Measurements from ENCODE around the gene TMEM145. TPM values are rescaled to one million over a fixed set of nuclear protein-coding genes. Genes with fewer than 3 reads are reported as not detected.

TMEM145 gene
- total and polyA plus RNA-seq, 9 of the 15 experiments (the other 6 are each of a cell fraction or from before 2014, with no cell fraction given): 0.80 to 5.5 (median 1.9) TPM; not detected in 3

DNA sequence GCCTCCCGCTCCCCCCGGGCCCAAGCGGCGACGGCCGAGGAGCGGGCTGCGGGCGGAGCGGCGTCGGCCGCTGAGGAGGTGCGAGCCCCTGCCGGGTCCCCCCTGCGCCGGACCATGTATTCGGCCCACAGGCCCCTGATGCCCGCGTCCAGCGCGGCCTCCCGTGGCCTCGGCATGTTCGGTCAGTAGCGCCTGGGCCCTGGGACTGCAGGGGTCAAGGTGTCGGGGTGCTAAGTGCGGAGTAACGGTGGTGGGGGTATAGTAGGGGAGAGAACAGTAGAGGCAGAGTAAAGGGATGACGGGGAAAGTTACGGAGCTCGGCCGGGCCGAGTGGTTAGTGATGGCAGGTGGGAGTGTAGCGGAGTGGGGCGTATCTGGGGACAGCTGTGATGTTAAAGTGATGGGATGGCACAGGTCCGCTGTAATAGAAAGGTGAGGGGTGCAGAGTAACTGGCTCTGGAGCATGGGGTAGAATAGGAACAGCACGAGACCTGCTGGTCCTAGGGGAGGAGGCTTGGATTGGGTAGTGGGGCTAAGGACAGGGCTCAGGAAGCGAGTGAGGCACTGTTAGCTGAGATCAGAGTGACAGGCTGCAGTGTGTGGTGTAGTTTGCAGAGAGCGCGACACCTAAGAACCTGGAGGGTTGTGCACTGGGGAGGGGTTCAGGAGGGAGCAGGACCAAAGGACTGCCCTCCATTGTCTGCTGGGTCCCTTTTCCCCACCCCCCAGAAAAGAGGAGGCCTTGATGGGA is 28.3 kb upstream of the TMEM145 start:
- H2AFZ ChIP-seq (ENCODE audit: low read depth, low read length): no peak overlapping the region
- peak overlapping the region; percentile 70 to 94 for H3K9ac ChIP-seq (ENCODE audit: insufficient read depth in 1 of 2, low read depth in 2 of 2, low read length in 2 of 2)
- intact Hi-C loops (cut with micrococcal nuclease) (no loop called here), in situ Hi-C loops (cut with MboI) (no loop called here)
- FAIRE-seq (peak; percentile 37), ATAC-seq (no peak), DNase-seq (ENCODE audit: extremely low read depth in 1 of 4, low spot score in 3 of 4) (peak in 1 of 4 experiments; percentile 43)
- H3K79me2 ChIP-seq (ENCODE audit: control insufficient read depth, insufficient read depth, low read length): peaks cover 59% of the 10 kb centered on the region
- TSS peak; percentile 41 for BruUV-seq (replicated peaks)
- no peaks in the 10 kb centered on the region; a peak in 1 of 5 replicates for H3K27me3 ChIP-seq (ENCODE audit: control insufficient read depth in 2 of 2, insufficient read depth in 2 of 2, low read length in 2 of 2)
- H3K36me3 ChIP-seq (ENCODE audit: control insufficient read depth, insufficient read depth, low read length): peaks cover 32% of the 10 kb centered on the region; the same call in 2 of the 3 replicates
- H3K4me2 ChIP-seq (ENCODE audit: insufficient read depth, low read length): peak overlapping the region; percentile 83
- ChIA-PET CTCF (ENCODE audit: low intra/inter-chr PET ratio) (no interaction called here), POLR2A (interaction anchor here (1.0 to 1.7 kb wide), 4 partner anchors 10 to 41 kb away, joined by 3 to 4 read pairs (median 4); no protein-coding TSS in a partner anchor)
- H3K4me3 ChIP-seq: peak overlapping the region; percentile 63
- H3K4me1 ChIP-seq (replicated peaks in 1 of 2; ENCODE audit: control insufficient read depth in 2 of 2, insufficient read depth in 2 of 2, low read length in 2 of 2): peaks cover 39 to 81% of the 10 kb centered on the region in 2 experiments
- H3K9me3 ChIP-seq (replicated peaks; ENCODE audit: control insufficient read depth, insufficient read depth, low read depth, low read length): no peaks in the 10 kb centered on the region
- H3K9me1 ChIP-seq (ENCODE audit: control insufficient read depth, insufficient read depth, low read length): no peaks in the 10 kb centered on the region
- WGBS (ENCODE audit: insufficient coverage, low coverage, missing lambda C conversion rate): 4% methylated on average over 15 of the region's 41 CpGs
- H4K20me1 ChIP-seq (replicated peaks; ENCODE audit: control insufficient read depth, insufficient read depth, low read length): 0 out of 2 replicates have a peak, but pooled peaks cover 8% of the 10 kb centered on the region
- peak overlapping the region; percentile 56 for H3K27ac ChIP-seq (ENCODE audit: extremely low read depth, low read depth, low read length)
- TF ChIP-seq ARID2 (IDR thresholded peaks at IDR 0.05) (peak; percentile 7; the same call in 1 of the 2 replicates), ERF (CRISPR knock-in tag; IDR thresholded peaks at IDR 0.05) (0 out of 2 replicates have a peak, but pooled peaks have one; percentile 21), ARHGAP35 (IDR thresholded peaks at IDR 0.05; ENCODE audit: partially characterized antibody) (peak; percentile 29), NRF1 (conservative IDR thresholded peaks at IDR 0.05 in 1 of 2, IDR thresholded peaks at IDR 0.05 in 1 of 2) (0 out of 4 replicates have a peak, but pooled peaks of 1 of the 2 experiments have one; percentile 8), LARP7 (IDR thresholded peaks at IDR 0.05) (0 out of 2 replicates have a peak, but pooled peaks have one; percentile 69), PURB (CRISPR knock-in tag; IDR thresholded peaks at IDR 0.05; ENCODE audit: low read depth) (no peak), HLTF (IDR thresholded peaks at IDR 0.05) (0 out of 2 replicates have a peak, but pooled peaks have one; percentile 19), MAFK (IDR thresholded peaks at IDR 0.05; ENCODE audit: low read length) (no peak), ZNF76 (CRISPR knock-in tag; IDR thresholded peaks at IDR 0.05; ENCODE audit: borderline replicate concordance) (0 out of 2 replicates have a peak, but pooled peaks have one; percentile 40), HDAC1 (IDR thresholded peaks at IDR 0.05) (peak in 1 of 2 experiments; percentile 77; a peak in 2 of 4 replicates), TARDBP (IDR thresholded peaks at IDR 0.05) (no peak)
- TF ChIP-seq, protein P1, sequence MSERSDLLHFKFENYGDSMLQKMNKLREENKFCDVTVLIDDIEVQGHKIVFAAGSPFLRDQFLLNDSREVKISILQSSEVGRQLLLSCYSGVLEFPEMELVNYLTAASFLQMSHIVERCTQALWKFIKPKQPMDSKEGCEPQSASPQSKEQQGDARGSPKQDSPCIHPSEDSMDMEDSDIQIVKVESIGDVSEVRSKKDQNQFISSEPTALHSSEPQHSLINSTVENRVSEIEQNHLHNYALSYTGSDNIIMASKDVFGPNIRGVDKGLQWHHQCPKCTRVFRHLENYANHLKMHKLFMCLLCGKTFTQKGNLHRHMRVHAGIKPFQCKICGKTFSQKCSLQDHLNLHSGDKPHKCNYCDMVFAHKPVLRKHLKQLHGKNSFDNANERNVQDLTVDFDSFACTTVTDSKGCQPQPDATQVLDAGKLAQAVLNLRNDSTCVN (CRISPR knock-in tag; IDR thresholded peaks at IDR 0.05): peak; percentile 50; the same call in 1 of the 2 replicates
- TF ChIP-seq, protein P2, sequence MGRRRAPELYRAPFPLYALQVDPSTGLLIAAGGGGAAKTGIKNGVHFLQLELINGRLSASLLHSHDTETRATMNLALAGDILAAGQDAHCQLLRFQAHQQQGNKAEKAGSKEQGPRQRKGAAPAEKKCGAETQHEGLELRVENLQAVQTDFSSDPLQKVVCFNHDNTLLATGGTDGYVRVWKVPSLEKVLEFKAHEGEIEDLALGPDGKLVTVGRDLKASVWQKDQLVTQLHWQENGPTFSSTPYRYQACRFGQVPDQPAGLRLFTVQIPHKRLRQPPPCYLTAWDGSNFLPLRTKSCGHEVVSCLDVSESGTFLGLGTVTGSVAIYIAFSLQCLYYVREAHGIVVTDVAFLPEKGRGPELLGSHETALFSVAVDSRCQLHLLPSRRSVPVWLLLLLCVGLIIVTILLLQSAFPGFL (CRISPR knock-in tag; IDR thresholded peaks at IDR 0.05): no peak
- TF ChIP-seq, protein P3, sequence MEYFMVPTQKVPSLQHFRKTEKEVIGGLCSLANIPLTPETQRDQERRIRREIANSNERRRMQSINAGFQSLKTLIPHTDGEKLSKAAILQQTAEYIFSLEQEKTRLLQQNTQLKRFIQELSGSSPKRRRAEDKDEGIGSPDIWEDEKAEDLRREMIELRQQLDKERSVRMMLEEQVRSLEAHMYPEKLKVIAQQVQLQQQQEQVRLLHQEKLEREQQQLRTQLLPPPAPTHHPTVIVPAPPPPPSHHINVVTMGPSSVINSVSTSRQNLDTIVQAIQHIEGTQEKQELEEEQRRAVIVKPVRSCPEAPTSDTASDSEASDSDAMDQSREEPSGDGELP (CRISPR knock-in tag; IDR thresholded peaks at IDR 0.05; ENCODE audit: borderline replicate concordance): peak; percentile 36; the same call in 1 of the 2 replicates
- TF ChIP-seq, protein P4, sequence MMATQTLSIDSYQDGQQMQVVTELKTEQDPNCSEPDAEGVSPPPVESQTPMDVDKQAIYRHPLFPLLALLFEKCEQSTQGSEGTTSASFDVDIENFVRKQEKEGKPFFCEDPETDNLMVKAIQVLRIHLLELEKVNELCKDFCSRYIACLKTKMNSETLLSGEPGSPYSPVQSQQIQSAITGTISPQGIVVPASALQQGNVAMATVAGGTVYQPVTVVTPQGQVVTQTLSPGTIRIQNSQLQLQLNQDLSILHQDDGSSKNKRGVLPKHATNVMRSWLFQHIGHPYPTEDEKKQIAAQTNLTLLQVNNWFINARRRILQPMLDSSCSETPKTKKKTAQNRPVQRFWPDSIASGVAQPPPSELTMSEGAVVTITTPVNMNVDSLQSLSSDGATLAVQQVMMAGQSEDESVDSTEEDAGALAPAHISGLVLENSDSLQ (IDR thresholded peaks at IDR 0.05): peak; percentile 72

Measured in K562 (cell line).